HG03045 (cell line): ENCODE measurements around the gene SNAPC4.
"Not testable (repeated sequence)": the region's sequence is repeated elsewhere in the genome, so short reads cannot be mapped to it uniquely, and the experiment has no call there.

Experiments
- ATAC-seq: cut with Tn5 transposase; IDR thresholded peaks from one replicate; pipeline ENCODE4 v1.9.1; 2021; ENCODE audit warnings: mild to moderate bottlenecking, moderate library complexity; ENCODE audit not compliant: unreplicated experiment

The SNAPC4 gene

GRCh38 chr9:136433043-136433715, 33.2 kb upstream of the SNAPC4 start:
- ATAC-seq, result no peak

GRCh38 chr9:136432591-136432990, 32.6 kb upstream of the SNAPC4 start:
- ATAC-seq, result no peak

- ATAC-seq, result no peak
Observed at GRCh38 chr9:136431782-136432350, 31.9 kb upstream of the SNAPC4 start.

GRCh38 chr9:136430588-136431234, 30.7 kb upstream of the SNAPC4 start:
- ATAC-seq, result no peak

DNA sequence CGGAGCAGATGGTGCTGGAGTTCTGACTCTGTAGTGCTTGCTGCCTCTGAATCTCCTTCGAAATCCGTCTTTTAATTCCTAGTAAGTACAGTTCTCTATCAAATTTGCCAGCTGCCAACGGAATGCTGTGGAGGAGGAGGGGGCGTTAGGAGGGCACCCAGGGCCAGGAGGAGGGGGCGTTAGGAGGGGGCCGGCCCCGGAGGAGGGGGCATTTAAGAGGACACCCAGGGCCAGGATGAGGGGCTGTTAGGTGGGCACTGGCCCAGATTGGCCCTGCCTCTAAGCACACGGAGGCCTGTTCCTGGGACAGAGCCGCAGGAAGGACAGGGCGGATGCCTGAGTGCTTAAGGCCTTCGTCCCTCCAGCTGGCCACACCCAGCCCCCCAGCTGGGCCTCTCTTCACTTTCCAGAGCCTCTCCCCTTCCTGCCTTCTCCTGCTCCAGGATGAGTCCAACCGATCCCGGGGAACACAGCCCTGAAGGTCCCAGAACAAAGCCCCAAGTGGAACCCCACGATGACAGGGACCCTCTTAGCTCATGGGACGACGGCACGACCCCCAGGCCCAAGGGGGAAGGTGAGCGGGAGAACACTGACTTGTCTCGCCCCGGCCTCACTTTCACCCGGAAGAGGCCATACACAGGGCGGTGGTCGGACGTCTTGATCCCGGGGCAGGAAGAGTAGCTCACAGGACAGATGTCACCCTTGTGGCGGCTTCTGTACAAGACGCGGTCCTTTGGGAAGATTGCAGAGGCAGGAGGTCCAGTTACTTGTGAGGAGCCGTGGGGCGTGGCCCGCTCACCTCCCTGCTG, 29.9 kb upstream of the SNAPC4 start:
- no peak for ATAC-seq

GRCh38 chr9:136429075-136429628, 29.2 kb upstream of the SNAPC4 start:
- no peak for ATAC-seq

DNA sequence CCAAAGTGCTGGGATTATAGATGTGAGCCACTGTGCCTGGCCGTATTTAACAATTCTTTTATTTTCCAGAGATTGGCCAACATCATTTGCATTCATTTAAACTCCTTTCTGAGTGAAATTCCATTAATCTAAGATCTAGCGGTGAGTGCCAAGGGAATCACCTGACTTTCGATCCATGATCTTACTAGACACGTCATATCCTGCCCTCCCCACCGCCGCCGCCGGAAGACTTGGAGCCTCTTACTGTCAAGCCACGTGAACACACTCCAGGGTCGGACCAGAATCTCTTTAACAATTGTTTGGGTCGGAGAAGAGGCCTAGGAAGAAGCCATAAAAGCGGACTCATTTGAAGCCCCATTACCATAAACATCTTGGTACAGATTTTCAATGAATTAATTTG, 26.8 kb upstream of the SNAPC4 start:
- no peak for ATAC-seq

DNA sequence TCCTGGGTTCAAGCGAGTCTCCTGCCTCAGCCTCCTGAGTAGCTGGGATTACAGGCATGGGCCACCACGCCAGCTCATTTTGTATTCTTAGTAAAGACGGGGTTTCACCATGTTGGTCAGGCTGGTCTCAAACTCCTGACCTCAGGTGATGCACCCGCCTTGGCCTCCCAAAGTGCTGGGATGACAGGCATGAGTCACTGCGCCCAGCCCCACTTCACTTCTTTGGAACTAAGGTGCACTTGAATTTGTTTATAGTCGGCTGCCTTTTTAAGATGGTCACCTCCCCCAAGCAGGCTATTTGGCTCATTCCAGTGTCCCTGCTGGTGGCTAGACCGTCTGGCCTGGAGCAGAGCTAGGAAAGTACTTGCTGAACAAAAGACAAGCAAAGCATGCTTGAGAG, 25.4 kb upstream of the SNAPC4 start:
- ATAC-seq, result not testable (repeated sequence)

- no peak for ATAC-seq
Observed at GRCh38 chr9:136424750-136425362, 24.9 kb upstream of the SNAPC4 start.

DNA sequence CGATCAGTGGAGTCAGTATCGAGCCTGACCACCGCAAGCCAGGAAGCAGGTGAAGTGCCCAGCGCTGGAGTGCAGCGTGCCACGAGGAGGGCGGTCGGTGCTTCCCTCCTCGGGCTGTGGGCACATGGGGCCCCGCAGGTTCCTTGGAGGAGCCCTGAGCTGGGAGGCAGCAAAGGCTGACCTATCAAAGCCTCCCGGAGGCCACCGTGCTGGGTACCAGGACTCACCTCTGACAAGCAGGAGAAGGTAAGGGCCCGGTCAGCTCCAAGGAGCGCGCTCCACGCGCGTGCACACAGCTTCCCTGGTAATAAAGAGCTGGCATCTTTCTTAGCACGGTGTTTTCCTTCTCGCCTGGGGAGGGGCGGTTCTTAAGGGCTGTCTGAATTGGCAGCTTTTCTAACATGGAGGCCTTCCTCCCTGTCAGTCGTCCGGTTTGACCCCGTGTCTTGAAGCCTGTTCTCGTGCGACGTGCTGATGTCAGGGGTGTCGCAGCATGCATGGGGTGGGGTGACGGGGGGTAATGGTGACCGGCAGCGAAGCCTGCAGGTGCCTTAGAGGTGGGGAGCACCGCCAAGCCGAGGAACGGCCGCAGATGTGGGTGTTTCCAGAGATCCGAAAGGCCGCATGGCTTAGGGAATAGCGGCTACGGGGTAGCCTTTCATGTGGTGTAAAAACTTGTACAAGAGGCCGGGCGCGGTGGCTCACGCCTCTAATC, 23.6 kb upstream of the SNAPC4 start:
- no peak for ATAC-seq

- no peak for ATAC-seq
Observed at GRCh38 chr9:136422876-136423275, 22.9 kb upstream of the SNAPC4 start.

- no peak for ATAC-seq
Observed at GRCh38 chr9:136421791-136422190, 21.8 kb upstream of the SNAPC4 start.

DNA sequence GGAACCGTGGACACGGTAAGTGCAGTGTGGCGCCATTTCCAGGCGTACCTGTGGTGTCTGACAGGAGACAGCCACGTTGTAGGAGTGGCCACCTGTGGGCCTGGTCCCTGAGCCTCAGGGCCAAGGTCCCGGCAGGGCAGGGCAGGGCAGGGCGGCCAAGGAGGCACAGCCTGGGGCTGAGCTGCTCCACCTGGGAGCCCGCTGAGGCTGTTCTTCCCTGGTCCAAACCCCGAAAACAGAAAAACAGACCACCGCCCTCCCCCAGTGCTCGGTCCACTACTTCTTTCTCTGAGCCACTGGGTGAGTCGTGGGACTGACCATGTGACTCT, 19.1 kb upstream of the SNAPC4 start:
- ATAC-seq, result no peak

DNA sequence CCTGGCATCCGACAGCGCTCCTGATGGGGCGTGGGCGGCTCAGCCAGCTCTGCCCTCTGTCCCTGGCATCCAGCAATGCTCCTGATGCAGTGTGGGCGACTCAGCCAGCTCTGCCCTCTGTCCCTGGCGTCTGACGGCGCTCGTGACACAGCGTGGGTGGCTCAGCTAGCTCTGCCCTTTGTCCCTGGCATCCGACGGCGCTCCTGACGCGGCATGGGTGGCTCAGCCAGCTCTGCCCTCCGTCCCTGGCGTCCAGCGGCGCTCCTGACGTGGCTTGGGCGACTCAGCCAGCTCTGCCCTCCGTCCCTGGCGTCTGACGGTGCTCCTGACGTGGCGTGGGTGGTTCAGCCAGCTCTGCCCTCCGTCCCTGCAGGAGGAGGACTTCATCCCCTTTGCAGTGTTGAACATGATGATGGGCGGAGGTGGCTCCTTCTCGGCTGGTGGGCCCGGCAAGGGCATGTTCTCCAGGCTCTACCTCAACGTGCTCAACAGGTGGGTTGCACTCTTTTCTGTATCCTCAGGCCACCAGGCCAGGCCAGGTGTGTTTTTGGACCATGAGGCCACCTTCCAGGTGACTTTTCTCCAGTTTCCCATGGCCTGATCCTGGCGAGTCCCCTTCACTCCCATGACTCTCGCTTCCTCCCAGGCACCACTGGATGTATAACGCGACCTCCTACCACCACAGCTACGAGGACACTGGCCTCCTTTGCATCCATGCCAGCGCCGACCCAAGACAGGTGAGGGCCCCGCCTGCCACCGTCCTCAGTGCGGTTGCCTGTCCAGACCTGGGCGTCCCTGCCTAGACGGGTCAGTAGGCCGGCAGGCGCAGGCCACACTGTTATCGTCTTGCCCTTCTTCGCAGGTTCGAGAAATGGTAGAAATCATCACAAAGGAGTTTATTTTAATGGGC, 18.5 kb upstream of the SNAPC4 start:
- ATAC-seq, result no peak

- no peak for ATAC-seq
Observed at GRCh38 chr9:136416914-136417313, 16.9 kb upstream of the SNAPC4 start.

- no peak for ATAC-seq
Observed at GRCh38 chr9:136416427-136416826, 16.5 kb upstream of the SNAPC4 start.

DNA sequence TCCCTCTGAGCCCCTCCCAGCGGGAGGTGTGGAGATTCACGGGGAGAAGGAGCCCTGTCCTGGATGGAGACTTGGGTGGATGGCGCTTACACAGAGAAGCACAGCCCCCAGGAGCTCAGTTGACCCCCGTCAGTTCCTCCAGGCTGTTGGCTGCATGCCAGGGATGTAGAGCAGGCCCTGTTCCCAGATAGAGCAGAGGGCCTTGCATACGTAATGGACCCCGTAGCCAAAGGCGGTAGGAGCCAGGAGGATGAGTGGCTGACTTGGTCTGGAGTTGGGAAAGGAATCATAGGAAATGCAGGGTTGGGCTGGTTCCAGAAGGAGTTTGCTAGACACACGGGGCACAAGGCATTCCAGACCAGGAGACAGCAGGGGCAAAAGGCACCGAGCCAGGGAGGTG, 13.0 kb upstream of the SNAPC4 start:
- no peak for ATAC-seq

GRCh38 chr9:136411378-136411777, 11.4 kb upstream of the SNAPC4 start:
- no peak for ATAC-seq

DNA sequence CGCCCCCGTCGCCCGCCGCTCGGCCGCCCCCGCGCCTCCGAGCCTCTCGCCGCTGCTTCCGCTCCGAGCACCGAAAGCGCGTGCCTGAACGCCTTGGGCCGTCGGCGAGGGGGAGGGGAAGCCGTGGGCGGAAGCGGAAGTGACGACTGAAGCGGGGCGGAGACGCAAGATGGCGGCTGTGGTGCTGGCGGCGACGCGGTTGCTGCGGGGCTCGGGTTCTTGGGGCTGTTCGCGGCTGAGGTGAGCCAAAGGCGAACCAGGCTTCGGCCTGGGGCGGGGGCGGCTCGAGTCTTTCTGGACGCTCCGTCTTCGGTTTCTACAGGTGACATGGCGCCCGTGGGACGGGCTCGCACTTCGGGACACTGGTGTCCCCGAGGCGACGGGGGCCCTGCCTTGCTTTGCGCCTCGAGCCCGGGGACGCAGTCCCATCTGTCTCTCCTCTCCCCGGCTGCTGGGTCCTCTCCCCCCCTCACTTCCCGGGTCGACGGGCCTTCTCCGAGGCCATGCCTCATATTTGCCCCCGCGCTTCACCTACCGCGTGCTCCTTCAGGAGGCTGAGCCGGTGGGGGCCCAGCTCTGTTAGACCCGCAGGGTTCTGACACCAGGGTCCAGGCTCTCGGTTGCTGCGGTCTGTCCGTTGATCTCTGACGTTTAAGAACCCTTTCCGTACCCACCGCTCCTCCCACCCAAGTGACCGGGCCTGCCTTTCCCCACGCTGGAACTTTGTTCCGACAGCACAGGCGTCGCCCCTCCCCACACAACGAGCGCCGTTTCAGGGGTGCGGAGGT, 10.7 kb upstream of the SNAPC4 start, which contains the start of the genes ENTR1 and PMPCA:
Gene ENTR1 (minus strand): TSS at position 115 of the 788 bp plus-strand sequence. CDS start 217 bp downstream, outside the sequence.
Gene PMPCA (plus strand): TSS at position 159 of the 788 bp plus-strand sequence. CDS start 11 bp downstream, at position 170.
- peak; percentile 79 for ATAC-seq
